HFF-Myc (cell line): ENCODE data around the gene BOD1L1.

ENCODE experiments used
- DNase-seq: peaks from one replicate; pipeline ENCODE4 v3.0.0-alpha.2; 2011; ENCODE audit warnings: low read depth; ENCODE audit errors: extremely low read depth
- H3K4me3 ChIP-seq: replicated peaks from 2 replicates; pipeline ENCODE4 v1.5.1; 2011; ENCODE audit warnings: low read depth, mild to moderate bottlenecking, control low read depth, low read length
- TF ChIP-seq, protein P1 (sequence below): IDR thresholded peaks from 2 replicates; pipeline ENCODE4 v1.5.1; 2012; ENCODE audit warnings: mild to moderate bottlenecking, low read depth, low read length, control low read depth; ENCODE audit errors: missing control alignments

The BOD1L1 gene

DNA sequence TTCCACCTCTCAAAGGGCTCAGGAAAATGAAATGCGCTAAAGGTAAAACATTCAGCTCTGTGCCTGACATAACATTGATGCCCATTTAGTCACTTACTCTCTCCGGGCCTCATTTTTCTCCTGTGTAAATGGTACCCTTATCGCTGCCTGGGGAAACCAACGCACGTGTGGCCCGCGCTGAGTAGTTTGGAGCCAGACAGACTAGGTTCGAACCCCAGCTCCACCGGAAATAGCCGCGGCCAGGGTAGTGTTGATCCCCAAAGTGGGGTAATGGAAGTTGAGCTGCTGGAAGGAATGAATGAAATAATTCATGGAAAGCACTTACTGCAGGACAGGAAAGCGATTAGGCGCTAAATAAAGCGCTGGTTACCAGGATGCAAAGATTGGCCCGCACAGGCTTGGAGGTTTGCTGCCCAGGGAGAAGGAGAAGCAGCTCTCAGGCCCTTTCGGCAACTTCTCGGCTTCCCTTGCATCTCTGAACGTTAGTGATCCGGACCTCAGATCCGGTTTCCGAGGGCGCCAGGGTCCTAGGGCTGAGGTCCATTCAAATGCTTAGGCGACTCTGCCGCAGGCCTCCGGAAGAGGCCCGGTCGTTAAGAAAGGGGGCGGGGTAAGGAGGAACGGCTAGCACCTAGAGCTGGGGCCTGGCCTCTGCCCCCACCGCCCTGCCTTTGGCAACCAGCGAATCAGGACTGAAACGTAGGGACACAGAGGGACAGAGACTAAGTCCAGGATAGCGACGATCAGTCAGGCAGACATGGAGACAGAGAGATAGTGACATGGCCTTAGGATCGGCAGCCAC, 96.5 kb downstream of the BOD1L1 start:
- DNase-seq: no peak
- H3K4me3 ChIP-seq: no peak overlapping the region
- TF ChIP-seq, protein P1, sequence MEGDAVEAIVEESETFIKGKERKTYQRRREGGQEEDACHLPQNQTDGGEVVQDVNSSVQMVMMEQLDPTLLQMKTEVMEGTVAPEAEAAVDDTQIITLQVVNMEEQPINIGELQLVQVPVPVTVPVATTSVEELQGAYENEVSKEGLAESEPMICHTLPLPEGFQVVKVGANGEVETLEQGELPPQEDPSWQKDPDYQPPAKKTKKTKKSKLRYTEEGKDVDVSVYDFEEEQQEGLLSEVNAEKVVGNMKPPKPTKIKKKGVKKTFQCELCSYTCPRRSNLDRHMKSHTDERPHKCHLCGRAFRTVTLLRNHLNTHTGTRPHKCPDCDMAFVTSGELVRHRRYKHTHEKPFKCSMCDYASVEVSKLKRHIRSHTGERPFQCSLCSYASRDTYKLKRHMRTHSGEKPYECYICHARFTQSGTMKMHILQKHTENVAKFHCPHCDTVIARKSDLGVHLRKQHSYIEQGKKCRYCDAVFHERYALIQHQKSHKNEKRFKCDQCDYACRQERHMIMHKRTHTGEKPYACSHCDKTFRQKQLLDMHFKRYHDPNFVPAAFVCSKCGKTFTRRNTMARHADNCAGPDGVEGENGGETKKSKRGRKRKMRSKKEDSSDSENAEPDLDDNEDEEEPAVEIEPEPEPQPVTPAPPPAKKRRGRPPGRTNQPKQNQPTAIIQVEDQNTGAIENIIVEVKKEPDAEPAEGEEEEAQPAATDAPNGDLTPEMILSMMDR: no peak

DNA sequence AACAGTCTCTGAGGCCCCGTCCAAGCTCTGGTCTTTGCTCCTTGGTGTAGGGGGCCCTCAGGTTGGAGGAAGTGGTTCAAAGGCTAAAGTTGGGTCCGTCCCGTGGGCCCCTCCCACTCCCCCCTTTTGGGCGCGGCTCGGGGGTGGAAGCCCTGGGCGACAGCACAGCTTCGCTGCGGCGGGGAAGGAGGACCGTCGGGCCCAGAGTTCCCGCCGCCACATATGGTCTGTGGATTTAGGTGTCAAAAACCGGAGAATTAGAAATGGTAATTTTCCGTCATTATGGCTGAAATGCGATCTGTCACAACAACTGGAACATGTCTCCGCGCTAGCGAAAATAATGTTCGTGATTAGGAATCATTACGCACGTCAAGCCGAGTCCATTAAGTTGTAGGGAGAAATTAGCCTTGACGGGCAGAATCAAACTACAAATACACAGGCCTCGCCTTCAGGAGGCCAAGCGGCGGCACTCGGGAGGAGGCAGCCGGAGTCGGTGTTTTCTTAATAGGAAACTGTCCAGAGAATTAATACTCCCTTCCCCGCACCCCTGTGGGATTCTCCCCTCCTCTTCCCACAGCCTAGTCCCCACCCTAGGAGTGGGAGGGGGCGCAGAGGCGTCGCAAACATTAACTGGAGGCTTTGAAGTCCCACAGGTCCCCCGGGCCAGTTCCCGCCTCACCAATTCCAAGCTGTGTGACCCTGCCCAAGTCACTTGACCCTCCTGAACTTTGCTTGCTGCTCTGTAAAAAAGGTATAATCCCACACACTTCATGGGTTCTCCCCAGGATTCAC, 98.2 kb downstream of the BOD1L1 start:
- H3K4me3 ChIP-seq: no peak overlapping the region
- TF ChIP-seq, protein P1: no peak
- no peak for DNase-seq

DNA sequence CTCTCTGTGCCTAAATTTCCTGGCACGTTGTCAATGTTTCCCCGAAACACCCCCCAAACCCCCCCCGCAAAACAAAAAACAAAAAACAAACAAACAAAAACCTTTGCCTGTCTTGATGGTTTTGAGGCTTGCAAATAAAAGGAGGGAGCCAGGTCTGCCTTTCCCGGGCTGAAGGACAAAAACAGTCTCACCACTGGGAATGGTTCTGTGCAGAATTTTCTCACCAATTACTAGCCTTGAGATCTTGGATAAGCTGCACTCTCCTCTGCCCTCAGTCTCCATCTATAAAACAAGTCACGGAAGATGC, 98.8 kb downstream of the BOD1L1 start:
- no peak for DNase-seq
- TF ChIP-seq, protein P1: no peak
- H3K4me3 ChIP-seq: no peak overlapping the region

DNA sequence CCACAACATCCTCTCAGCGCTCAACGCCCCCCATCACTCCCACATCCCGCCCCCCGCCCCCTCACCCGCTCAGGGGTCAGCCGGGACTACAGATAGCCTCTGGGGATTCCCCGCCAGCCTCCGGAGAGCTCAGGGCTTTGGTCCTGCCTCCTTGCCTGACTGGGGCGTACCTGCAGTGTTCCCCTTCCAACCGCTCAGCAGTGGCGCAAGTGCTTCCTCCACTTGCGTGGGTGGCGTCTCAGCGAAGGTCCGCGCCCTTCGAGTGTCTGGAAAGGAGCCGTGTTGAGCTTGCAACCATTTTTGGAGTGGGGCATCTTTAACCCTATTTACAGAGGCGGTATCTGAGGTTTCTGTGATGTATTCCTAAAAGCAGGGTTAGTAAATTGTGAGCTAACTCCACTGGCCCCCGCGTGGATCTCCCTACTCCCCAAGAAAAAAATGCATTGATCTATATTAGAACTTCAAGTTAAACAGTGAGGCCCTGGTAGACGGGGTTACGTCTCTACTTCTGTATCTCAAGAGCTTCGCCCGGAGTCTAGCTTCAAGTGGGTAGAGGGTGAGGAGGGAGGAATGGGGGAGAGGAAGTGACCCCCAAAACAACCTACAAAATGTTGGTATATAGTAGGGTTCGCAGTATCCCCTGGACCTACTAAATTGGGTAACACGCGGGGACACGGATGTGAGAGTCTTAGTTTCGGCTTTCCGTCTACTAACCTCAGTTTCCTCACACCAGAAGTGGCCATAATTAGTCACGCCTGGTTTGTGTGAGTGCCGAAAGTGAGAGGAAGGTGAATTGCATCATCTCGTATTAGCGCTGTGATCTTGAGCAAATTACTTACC, 99.3 kb downstream of the BOD1L1 start:
- TF ChIP-seq, protein P1: no peak
- H3K4me3 ChIP-seq: no peak overlapping the region
- no peak for DNase-seq

DNA sequence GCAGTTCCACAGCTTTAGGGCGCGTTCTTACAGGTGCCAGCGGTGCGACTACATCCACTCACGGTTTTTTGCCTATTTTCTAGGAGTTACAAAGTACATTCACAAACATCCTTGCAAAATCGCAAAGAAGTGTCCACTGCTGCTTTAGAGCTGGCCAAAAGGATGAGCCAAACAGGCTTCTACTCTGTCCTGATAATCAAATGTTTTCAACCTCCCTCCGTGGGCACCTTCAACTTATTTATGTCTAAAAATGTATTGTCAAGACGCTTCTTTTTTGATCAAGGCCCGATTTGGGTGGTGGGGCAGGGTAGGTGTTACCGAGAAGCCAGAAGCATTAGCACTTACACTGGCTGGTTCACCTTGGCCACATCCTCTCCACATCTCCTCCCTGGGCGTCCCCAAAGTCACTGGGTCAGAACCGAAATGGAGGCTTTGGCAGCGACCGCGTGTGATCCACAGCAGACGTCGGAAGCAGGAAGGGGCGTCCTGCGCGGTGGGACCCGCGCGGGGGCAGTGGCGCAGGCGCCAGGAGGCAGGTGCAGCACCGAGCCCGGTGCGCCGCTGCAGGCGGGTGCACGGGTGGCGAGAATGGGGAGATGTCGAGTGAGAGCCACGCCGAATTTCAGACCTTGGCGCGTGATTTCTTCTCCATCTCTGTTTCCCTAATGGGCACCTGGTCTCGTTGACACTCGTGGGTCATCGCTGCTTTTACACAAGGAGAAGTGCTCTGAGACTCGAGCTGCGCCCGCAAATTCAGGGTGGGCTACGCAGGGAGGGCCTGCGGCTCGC, 100.1 kb downstream of the BOD1L1 start:
- DNase-seq: no peak

More for the DNA sequence above, 100.1 kb downstream of the BOD1L1 start:
- TF ChIP-seq, protein P1: no peak
- no peak overlapping the region for H3K4me3 ChIP-seq
